HG02610 (cell line): ENCODE measurements around the gene DVL1.
A peak's percentile ranks its signal among the peaks of the same experiment; 100 is the strongest.

Experiments used
- ATAC-seq: cut with Tn5 transposase; IDR thresholded peaks from one replicate; pipeline ENCODE4 v1.9.1; 2021; ENCODE audit warnings: mild to moderate bottlenecking, moderate library complexity; ENCODE audit not compliant: unreplicated experiment

The DVL1 gene

DNA sequence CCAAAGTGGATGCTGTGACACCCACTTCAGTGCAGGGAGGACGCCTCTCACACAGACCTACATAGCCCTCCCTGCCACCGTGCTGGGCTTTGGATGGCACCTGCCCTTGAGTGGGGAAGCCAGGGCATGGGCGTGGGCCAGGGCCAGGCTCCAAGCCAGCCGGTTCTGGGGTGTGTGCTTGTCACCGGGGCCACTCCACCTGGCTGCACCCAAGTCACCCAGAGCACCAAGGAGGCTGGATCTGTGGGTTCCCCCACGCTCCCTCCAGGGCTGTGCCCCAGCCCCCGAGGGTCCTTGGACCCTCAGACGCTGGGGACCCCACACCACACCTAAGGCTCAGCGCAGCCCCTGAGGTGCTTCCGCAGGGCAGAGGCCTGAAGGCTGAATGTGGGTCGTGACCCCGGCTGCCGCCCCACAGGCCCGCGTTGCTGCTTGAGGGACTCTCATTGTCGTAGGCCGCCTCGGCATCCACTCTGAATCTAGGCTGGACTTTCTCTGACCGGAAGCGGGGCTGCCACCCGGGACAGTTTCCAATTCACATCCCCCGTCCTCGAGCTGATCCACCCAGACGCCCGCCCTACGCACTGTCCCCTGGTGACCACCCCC lies 7.7 kb upstream of the DVL1 start:
- no peak for ATAC-seq

- no peak for ATAC-seq
Observed at GRCh38 chr1:1356166-1356795, 7.1 kb upstream of the DVL1 start.

DNA sequence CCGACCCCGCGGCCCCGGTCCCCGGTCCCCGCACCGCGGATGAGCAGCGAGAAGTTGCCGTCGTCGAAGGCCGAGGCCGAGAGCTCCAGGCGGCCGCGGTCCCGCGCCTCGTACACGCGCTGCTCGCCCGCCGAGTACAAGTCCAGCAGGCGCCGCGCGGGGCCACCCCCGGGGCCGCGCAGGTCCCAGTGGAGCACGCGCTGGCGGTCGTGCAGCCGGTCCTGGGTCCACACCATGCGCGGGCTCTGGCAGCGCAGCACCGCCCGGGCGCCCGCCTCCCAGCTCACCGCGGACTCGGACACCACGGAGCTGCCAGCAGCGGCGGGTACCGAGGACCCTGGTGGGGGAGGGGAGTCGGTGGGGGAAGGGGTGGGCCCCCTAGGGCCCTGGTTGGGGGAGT lies 6.2 kb upstream of the DVL1 start:
- no peak for ATAC-seq

GRCh38 chr1:1354271-1355247 lies 5.3 kb upstream of the DVL1 start:
- no peak for ATAC-seq

- no peak for ATAC-seq
Observed at GRCh38 chr1:1353389-1354151, 4.4 kb upstream of the DVL1 start.

DNA sequence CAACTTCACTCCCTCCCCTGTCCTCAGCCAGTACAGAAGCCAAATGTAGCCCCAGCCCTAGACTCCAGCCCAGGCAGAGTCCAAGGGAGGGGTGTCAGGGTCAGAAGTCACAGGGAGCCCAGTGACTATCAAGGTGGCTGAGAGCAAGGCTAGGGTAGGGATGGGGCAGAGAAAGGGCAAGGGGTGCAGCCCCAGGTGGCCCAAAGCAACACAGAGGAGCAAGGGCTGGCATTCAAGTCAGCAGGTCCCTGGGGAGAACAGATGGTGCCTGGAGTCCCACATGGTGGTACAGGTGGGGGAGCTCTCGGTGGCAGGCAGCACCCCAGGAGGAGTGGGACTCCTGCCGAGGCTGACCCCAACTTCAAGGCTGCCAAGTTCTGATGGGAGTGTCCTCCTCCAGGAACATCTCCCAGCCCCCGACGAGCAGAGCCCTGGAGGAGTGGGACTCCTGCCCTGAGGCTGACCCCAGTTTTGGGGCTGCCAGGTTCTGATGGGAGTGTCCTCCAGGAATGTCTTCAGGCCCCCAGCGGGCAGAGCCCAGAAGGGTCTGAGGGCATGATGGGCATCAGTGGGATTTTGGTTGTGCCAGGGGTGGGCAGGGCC lies 3.7 kb upstream of the DVL1 start:
- ATAC-seq, result no peak

DNA sequence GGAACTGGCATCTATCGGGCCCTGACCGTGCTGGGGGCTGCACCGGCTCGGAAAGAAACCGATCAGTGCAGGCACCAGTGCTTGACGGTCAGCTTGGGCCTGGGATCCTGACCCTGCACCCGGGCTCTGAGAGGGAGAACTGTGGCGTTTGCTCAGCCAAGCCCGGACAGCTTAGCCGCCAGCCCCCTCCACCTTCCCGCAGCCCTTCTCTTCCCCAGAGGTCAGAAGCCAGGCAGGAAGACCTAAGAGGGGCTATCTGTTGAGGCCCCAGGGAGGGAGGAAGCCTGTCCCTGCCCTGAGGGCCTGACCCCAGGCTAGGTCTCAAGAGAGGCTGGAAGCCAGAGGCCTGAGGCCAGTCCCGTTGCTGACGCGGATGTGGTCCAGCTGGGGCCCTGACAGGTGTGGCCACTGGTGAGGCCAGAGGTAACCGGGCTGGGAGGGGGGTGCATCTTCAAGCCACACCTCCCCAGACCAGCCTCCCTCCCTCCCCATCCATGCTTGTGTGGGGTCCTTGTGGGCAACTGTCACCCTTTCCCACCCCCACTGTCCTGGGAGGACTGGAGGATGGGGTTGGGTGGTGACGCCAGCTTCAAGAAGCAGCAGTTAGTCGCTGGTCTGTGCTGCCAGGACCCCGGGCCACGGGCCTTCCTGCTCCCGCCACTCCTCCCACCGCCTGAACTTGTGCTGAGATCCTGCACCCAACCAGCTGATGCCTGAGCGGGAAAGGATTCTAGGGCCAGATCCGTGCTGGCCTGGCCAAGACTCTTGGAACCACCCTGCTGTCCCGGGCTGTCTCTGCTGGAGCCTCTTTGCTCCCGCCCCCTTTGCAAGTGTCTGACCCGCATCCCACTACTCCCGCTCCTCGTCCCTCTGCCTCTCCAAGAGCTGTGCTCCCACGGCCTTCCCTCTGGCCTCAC lies 2.6 kb upstream of the DVL1 start:
- no peak for ATAC-seq

GRCh38 chr1:1348420-1349255 lies 580 bp downstream of the DVL1 start:
- ATAC-seq, result peak; percentile 31

DNA sequence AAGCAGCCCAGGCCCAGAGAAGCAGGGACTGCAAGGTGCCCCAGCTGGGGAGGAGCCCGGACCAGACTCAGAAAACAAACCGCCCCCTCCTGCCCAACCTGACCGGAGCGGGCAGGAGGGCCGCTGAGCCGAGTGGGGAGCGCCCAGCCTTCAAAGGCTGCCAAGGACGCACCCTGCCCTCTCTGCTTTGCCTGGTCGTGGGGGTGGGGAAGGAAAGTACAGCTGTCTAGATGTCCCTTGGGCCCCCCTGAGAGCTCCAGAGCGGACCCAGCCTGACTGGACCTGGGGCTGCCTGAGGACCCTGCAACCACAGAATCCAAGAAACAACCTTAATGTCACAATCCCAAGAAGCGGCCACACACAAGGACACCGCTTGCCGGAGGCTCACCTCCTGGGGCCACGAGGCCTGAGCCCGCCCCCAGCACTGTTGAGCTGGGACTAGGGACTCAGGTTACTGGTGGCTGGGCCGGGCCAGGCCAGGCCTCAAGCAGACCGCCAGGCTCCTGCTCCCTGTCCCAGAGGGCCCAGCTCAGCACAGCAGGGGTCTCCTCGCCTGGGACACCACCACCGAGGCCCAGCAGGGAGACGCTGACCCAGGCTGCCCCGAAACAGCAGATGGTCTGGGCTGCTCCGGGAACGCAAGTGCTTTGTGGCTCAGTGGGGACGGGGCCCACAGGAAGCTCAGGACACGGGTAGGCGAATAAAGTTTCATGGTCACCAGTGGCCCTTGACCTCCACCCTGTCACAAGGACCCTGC lies 1.4 kb downstream of the DVL1 start:
- ATAC-seq, result no peak

- ATAC-seq, result no peak
Observed at GRCh38 chr1:1347026-1347595, 2.1 kb downstream of the DVL1 start.

- ATAC-seq, result no peak
Observed at GRCh38 chr1:1346501-1346890, 2.7 kb downstream of the DVL1 start.

GRCh38 chr1:1345860-1346500 lies 3.2 kb downstream of the DVL1 start:
- no peak for ATAC-seq

DNA sequence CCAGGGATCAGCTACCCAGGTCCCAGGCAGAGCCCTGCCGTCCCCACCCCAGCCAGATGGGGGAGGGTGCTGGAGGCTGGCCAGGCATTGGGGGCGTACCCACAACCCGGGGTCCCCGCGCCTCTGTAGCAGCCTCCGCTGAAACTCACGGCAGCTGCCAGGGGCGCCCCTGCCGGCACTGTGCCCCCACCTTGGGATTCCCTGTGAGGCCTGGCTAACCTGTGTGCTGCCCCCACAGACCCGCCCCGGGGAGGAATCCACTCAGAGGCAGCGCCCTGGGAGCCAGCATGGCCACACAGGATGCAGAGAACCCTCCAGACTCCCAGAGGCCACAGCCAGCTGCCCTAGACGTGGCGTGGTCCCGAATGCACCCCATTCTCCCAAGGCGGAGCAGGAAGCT lies 3.8 kb downstream of the DVL1 start:
- ATAC-seq, result no peak

GRCh38 chr1:1344655-1345361 lies 4.4 kb downstream of the DVL1 start:
- no peak for ATAC-seq

GRCh38 chr1:1343811-1344421 lies 5.3 kb downstream of the DVL1 start:
- no peak for ATAC-seq

DNA sequence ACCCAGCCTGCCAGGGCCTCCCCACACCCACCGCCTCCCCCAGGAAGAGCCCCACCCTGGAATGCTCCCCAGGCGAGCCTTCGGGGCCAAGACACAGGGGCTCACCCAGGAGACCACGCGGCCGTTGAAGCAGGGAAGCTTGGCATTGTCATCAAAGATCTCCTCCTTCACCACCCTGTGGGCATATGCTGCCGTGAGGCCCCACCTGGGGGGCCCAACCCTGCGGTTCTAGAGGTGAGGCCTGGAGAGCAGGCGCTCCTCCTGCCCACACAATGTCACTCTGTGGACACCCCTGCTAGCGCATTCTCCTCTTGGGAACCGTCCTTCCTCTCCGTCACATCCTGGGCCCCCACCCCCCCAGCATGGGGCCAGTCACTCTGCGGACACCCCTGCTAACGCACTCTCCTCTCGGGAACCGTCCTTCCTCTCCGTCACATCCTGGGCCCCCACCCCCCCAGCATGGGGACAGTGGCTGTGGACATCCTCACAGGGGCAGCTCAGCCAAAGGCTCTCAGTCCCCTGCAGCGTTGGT lies 6.6 kb downstream of the DVL1 start:
- ATAC-seq, result no peak
